ENCODE results near the gene MYBPHL.

The MYBPHL gene

DNA sequence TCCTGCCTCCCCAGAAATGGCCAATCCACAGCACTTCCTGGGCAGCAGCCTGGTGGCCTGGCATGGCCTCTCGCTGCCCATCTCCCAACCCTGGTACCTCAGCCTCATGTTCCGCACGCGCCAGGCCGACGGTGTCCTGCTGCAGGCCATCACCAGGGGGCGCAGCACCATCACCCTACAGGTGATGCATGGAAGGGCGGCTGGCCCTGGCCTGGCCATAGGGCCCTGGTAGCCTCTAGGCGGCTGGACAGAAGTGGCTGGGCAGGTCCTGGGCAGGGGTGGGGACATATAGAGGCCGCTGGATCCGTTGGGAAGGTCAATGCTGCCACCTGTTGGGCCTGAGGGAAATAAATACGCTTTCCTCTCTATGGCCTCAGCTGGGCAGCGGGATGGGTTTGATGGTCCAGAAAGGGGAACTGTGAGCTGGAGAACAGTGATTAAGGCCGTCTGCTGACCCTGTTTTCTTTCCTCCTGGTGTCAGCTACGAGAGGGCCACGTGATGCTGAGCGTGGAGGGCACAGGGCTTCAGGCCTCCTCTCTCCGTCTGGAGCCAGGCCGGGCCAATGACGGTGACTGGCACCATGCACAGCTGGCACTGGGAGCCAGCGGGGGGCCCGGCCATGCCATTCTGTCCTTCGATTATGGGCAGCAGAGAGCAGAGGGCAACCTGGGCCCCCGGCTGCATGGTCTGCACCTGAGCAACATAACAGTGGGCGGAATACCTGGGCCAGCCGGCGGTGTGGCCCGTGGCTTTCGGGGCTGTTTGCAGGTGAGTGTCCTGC, 43.0 kb downstream of the MYBPHL start:
- DNase-seq (ENCODE audit: low read depth), result peak; percentile 64

DNA sequence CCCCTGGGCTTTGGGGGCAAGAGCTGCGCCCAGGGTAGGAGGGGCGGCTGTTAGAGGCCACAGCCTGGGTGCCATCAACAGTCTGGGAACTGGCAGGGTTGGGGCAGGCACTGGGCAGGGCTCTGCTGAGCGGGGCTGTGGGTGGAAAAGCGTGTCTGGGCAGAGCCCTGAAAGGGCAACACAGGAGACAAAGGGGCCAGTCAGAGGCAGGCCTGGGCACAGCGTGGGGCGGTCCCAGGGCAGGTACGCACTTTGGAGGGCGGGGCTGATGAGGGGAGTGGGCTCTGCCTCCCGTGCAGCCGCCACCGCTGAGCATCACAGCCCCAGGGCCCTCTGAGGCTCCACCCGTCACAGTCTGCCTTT, 43.6 kb downstream of the MYBPHL start:
- DNase-seq (ENCODE audit: low read depth), result no peak

DNA sequence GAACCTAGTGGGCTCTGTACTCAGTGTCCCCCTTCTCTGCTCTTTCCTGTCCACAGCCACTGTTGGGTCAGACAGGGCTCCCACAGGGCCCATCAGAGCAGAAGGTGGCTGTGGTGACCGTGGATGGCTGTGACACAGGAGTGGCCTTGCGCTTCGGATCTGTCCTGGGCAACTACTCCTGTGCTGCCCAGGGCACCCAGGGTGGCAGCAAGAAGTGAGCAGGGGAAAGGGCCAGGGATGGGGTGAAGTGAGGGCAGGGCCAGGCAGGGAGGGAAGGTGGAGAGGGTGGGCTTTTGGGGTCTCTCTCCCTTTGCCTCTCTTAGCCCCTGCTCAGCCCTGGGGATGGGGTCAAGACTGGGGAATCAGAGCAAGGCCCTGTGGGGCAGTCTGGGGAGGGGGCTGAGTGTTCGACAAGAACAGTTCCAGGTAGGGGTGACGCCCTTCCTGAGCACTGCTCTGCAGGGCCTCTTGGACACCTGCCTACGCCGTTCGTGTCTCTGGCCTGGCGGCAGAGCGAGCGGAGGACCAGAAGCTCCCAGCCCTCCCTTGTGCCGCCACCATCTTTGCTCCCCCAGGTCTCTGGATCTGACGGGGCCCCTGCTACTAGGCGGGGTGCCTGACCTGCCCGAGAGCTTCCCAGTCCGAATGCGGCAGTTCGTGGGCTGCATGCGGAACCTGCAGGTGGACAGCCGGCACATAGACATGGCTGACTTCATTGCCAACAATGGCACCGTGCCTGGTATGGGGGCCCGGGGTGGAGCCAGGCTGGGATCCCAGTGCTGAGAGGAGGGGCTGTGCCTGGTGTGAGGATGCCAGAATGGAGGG, 44.4 kb downstream of the MYBPHL start:
- DNase-seq (ENCODE audit: low read depth), result no peak

DNA sequence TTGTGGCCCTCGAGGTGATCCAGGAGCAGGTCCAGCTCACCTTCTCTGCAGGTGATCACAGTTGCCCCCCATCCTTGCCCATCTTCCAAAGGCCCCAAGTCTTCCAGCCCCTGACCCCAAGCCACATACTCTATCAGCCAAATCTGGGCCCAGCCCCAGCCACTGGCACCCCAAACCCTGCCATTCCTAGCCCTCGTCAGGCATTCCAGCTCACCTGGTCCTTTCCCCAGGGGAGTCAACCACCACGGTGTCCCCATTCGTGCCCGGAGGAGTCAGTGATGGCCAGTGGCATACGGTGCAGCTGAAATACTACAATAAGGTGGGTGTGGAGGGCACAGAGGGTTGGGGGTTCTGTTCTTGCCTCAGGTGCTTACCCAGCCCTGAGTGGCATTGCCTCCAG, 45.2 kb downstream of the MYBPHL start:
- DNase-seq (ENCODE audit: low read depth), result no peak

DNA sequence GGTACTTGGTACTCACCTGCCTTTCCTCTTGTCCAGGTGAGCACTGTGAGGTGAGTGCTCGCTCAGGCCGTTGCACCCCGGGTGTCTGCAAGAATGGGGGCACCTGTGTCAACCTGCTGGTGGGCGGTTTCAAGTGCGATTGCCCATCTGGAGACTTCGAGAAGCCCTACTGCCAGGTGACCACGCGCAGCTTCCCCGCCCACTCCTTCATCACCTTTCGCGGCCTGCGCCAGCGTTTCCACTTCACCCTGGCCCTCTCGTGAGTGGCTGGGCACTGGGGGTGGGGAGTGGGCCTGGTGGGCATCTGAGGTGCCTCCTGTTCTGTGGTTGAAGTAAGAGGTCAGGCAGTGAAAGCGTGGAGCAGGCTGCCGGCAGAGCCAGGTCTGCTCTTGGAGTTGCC, 45.8 kb downstream of the MYBPHL start:
- no peak for DNase-seq (ENCODE audit: low read depth)

DNA sequence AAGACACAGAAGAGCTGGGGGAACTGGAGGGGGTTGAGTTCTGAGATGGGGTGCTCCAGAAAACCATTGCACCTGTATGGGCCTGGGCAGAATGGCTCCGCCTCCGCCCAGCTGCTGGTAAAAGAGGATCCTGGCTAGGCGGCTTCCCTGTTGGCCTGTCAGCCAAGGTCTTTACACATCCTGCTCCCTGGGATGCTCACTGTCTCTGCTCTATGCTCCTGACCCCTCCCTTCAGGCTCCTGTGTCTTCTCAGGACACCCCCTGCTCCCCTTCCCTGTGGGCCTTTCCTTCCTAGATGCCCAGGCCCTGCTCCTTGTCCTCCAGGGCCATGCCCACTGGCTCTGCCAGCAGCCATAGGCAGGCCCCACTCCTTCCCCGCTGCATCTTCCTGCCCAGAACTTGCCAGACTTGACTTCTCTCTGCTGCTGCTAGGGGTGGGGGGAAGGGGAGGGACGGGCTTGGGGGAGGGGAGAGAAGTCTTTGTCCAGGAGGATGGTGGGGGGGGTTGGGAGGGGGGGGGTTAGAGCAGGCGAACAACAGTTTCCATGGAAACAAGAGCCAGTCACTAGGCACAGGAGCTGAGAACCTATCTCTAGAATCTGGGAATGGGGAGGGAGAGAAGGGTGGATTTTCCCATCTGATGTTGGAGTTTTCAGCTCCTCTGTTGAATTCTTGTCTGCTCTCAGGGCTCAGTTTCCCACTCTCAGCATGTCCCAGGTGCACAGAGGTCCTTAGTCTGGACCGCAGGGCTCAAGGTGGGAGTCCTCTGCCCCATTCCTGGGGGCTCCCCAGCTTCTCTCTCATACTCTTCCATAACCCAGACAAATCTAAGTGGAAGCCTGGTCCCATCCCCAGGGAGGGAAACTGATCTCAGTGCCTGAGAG, 46.9 kb downstream of the MYBPHL start:
- no peak for DNase-seq (ENCODE audit: low read depth)

DNA sequence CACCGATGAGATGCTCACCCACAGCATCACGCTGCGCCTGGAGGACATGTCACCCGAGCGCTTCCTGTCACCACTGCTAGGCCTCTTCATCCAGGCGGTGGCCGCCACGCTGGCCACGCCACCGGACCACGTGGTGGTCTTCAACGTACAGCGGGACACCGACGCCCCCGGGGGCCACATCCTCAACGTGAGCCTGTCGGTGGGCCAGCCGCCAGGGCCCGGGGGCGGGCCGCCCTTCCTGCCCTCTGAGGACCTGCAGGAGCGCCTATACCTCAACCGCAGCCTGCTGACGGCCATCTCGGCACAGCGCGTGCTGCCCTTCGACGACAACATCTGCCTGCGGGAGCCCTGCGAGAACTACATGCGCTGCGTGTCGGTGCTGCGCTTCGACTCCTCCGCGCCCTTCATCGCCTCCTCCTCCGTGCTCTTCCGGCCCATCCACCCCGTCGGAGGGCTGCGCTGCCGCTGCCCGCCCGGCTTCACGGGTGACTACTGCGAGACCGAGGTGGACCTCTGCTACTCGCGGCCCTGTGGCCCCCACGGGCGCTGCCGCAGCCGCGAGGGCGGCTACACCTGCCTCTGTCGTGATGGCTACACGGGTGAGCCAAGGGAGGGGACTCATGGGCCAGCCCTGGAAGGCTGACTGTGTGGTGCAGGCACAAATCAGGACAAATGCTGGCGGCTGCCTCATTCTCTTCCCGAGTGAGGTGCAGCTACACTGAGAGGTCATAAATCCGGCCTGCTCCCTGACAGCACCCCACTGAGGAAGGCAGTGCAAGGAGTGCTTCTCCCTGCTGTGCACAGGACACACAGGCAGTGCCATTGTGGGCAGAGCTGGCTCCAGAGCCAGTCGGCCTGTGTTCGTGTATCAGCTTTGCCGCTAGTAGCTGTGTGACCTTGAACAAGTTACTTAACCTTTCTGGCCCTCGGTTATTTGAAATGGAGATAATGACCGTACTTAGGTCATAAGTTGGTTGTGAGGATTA, 48.0 kb downstream of the MYBPHL start:
- no peak for DNase-seq (ENCODE audit: low read depth)

DNA sequence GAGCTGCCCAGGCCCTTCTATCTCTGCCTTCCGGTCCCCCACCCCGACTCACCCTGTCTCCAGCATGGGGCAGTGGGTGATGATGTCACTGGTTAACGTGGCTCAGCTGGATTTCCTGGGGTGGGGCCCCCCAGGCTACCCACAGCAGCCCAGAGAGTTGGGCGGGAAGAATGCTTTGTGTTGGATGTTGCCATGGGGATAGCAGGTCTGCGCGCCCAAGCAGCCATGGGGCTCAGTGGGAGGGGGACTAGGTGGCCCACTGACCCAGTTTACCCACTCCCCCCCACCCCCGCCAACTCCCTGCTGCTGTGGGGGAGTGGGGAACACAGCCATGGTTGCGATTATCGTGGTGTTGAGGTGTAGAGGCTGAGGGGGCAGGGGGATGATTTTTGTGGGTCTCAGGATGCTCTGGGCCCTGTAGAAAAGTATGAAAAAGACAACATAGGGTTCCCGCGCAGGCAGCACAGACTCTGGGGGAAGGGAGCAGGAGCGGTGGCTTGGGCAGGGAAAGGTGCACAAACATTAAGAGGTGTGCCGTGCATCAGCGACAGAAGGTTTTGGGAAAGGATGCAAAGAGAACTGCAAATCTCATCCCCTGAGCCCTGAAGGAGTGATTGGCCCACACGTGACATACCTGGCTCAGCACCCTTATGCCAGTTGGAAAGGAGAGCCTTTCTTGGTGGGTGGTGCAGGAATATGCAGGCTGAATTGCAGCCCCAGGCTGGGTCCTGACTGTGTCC, 49.0 kb downstream of the MYBPHL start:
- DNase-seq (ENCODE audit: low read depth), result no peak

DNA sequence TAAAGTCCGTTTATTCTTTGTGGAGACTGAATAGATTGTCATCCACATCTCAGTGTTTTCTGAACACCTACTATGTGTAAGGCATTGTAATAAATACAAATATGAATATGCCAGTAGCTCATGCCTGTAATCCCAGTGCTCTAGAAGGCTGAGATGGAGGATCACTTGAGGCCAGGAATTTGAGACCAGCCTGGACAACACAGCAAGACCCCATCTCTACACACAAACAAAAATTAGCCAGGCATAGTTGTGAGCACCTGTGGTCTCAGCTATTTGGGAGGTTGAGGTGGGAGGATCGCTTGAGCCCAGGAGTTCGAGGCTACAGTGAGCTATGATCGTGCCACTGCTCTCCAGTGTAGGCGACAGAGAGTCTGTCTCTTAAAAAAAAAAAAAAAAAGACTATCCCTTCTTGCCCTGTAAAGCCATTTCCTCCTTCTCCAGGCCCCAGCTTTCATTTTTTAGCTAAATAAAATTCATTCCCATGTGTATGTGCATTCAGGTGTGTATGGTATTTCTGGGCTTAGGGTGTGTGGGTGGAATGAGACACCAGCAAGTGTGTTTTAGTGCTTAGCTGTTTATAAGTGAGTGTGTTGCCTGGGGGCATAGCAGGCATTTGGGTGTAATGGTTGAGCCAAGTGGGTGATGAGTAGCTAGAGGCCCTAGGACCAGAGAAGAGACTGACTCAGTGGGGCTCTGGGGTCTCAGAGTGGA, 49.7 kb downstream of the MYBPHL start:
- no peak for DNase-seq (ENCODE audit: low read depth)

DNA sequence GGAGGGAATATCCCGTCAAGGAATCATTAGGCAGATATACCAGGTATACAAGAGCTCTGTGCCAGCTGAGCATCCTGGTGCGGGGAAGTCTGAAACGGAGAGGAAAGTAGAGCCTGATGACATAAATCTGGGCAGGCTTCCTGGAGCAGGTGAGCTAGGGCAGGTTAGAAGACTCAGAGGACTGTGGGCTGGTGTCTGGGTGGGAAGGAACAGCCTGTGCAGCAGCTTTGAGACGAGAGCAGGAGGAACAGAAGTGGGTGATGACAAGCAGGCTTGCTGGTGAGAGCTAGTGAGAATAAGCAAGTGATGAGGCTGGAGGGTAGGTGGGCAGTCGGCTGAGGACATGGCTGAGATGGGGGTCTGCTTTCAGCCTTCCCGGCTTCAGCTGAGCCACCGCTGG, 50.7 kb downstream of the MYBPHL start:
- DNase-seq (ENCODE audit: low read depth), result no peak

DNA sequence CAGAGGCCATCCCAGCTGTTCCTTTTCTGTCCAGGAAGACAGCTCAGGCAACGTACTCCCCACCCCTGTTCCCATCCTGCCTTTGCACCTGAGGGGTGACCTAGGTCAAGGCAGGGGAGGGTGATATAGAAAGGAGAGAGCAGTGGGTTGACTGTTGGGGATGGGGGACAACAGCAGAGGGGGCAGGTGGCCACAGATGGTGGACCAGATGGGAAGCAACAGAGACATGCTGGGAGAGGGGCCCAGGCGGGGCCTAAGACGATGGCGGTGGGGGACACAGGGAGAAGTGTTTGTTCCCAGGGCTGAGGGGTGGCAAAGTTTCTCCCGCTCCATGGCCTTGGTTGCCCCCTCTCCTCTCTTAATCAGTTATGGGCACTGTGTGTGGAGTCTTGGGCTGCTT, 51.1 kb downstream of the MYBPHL start:
- no peak for DNase-seq (ENCODE audit: low read depth)

DNA sequence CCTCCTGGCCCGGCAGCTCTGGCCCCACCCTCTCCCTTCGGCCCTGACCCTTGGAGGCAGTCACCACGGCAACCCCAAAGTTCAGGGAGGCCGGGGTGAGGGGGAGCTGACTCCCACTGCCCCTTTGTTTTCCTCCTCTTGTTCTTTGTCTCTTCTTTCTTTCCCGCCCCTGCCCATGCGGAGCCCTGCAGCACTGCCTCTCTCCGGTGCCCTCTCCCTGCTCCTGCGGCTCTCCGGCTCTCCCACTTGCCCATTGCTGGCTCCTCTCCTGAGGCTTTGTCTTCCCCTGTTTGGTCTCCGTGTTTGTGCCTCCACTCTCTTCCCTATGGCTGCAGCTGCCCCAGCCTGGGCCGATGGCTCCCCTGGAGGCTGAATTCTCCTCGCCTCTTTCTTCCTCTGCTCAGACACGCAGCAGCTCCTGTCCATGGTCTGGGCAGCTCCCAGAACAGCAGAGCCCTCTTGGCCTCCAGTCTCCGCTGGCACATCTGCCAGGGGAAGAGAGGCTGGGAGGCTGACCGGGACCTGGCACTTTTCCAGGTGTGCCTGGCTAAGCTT, 51.6 kb downstream of the MYBPHL start:
- DNase-seq (ENCODE audit: low read depth), result no peak

DNA sequence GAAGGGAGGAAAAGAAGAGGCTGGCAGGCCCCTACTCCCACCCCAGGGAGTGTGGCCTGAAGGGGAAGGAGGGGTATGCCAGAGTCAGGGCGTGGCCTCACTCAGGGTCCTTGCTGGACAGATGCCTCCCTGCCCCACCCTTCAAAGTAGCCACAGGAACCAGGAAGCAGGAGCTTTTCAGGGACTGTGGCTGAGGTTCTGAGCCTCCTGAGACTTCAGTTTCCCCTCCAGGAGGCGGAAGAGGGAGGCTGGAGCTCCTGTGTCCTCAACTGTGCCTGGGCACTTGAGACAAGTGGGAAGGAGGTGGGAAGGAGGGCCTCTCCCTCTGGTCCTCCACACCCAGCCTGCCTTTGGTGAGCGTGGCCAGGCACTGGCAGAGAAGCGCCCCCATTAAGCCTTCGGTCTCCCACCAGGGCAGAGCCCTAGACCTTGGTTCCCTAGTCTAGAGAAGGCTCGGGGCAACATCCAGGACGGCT, 52.2 kb downstream of the MYBPHL start:
- no peak for DNase-seq (ENCODE audit: low read depth)

DNA sequence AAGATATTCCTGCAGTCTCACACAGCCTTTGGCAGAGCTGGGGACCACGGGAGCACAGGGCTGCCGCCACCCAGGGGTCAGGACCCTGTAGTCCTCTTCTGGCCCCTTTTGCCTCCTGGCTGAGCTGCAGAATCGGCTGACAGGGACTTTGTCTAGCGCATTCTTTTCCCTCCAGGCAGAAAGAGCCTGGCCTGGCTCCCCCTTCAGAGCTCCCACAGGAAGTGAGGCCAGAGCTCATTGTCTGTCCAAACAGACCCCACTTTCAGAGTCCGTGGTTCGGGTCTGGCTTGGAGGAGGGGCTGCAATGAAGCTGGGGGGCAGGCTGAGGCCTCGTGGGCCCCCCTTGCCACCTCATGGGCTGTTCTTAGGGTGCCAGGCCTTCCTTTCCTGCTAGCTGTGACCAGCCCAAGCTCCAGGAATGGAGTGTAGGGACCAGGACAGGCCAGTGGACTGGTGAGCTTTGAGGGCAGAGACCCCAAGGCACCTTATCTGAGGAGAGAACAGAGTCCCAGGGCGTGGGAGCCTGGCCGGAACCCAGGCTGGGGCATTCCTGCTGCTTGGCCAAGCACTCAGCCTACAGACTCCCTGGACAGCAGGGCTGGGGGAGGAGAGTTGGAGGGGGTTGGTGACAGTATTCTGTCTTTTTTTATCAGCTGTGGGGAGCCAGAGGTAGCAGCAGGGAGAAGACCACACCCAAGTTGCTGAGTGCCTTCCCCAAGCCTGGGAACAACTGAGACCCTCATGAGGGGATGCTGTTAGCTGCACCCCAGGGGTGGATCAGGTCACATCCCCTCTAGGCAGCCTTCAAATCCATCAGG, 52.8 kb downstream of the MYBPHL start:
- DNase-seq (ENCODE audit: low read depth), result peak; percentile 16

DNA sequence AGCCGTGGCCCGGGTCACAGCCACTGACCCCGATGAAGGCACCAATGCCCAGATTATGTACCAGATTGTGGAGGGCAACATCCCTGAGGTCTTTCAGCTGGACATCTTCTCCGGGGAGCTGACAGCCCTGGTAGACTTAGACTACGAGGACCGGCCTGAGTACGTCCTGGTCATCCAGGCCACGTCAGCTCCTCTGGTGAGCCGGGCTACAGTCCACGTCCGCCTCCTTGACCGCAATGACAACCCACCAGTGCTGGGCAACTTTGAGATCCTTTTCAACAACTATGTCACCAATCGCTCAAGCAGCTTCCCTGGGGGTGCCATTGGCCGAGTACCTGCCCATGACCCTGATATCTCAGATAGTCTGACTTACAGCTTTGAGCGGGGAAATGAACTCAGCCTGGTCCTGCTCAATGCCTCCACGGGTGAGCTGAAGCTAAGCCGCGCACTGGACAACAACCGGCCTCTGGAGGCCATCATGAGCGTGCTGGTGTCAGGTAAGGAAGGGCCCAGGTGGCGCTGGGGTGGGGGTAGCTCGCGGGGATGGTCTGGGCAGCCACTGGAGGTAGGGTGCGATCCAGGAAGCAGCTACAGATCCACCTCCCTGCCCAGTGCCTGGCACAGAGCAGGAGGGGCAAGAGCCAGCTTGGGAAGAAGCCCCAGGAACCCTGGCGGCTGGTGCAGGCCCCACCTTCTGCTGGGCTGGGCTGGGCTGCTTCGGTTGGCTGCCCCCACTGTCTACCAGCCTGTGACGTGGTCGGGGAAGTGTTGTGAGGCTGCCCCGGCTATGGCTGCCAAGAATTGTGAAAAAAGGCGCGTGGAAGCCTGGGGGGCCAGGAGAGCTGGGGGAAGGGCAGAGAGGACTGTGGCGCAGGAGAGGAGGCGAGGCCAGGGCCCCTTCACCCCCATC, 53.7 kb downstream of the MYBPHL start:
- DNase-seq (ENCODE audit: low read depth), result no peak

DNA sequence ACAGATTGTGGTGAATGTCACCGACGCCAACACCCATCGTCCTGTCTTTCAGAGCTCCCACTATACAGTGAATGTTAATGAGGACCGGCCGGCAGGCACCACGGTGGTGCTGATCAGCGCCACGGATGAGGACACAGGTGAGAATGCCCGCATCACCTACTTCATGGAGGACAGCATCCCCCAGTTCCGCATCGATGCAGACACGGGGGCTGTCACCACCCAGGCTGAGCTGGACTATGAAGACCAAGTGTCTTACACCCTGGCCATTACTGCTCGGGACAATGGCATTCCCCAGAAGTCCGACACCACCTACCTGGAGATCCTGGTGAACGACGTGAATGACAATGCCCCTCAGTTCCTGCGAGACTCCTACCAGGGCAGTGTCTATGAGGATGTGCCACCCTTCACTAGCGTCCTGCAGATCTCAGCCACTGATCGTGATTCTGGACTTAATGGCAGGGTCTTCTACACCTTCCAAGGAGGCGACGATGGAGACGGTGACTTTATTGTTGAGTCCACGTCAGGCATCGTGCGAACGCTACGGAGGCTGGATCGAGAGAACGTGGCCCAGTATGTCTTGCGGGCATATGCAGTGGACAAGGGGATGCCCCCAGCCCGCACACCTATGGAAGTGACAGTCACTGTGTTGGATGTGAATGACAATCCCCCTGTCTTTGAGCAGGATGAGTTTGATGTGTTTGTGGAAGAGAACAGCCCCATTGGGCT, 54.5 kb downstream of the MYBPHL start:
- DNase-seq (ENCODE audit: low read depth), result no peak

Data from iris pigment epithelial cell (primary cell).